Lower leg skin (tissue), 3 donors: ENCODE data around the gene PAPPA.

Experiments
- CTCF ChIP-seq, 3 donors: fragments of 450-650 bp; IDR thresholded peaks; one replicate each; pipeline ENCODE4 v1.5.1; 2016; ENCODE audit warnings: antibody characterized with exemption in 3 of 3, mild to moderate bottlenecking in 3 of 3, moderate library complexity in 2 of 3
- POLR2A ChIP-seq, 2 donors: fragments of 450-650 bp; IDR thresholded peaks; one replicate each; pipeline ENCODE4 v1.6.1; 2016 to 2017; ENCODE audit warnings: antibody characterized with exemption in 2 of 2, mild to moderate bottlenecking in 1 of 2, moderate library complexity in 1 of 2

- TF ChIP-seq CTCF (IDR thresholded peaks at IDR 0.05): no peak
- no peak for TF ChIP-seq POLR2A (IDR thresholded peaks at IDR 0.05)
Observed at GRCh38 chr9:116286297-116286696, 132.7 kb downstream of the PAPPA start.
